ENCODE measurements around the gene ELFN2. TPM values are rescaled to one million over a fixed set of nuclear protein-coding genes. Genes with fewer than 3 reads are reported as not detected.

Gene ELFN2
- total and polyA plus RNA-seq, 2 donors (not counting 3 experiments of a cell fraction or from before 2014, with no cell fraction given): 0.41 to 1.3 TPM

- intact Hi-C loops (cut with micrococcal nuclease) (no loop called here), dilution Hi-C loops (cut with MboI; ENCODE audit: extremely low pct_ligation_motif_present, low sequenced_read_pairs) (no loop called here)
- H3K9ac ChIP-seq (replicated peaks; ENCODE audit: extremely low read depth, insufficient read depth, low read length): no peak overlapping the region
- no peak overlapping the region for H2AFZ ChIP-seq (ENCODE audit: low read depth, low read length)
- FAIRE-seq (no peak), DNase-seq (ENCODE audit: low read depth, low spot score) (no peak)
- H3K27ac ChIP-seq (ENCODE audit: insufficient read depth, low read depth, low read length): no peak overlapping the region
- peaks cover 8% of the 10 kb centered on the region for H3K4me1 ChIP-seq (ENCODE audit: control insufficient read depth, extremely low read depth, insufficient read depth, low read length)
- BruUV-seq (replicated peaks): no TSS peak
- no peaks in the 10 kb centered on the region for H3K9me3 ChIP-seq (replicated peaks; ENCODE audit: control insufficient read depth, insufficient read depth, low read length)
- CTCF ChIA-PET: no interaction called here
- peaks cover 0 to 14% of the 10 kb centered on the region in 2 experiments for H3K27me3 ChIP-seq (ENCODE audit: control insufficient read depth in 2 of 2, insufficient read depth in 2 of 2, low read length in 2 of 2)
- no peaks in the 10 kb centered on the region for H4K20me1 ChIP-seq (replicated peaks; ENCODE audit: control insufficient read depth, extremely low read depth, insufficient read depth, low read length)
- POLR2A ChIA-PET: no interaction called here
- no peaks in the 10 kb centered on the region for H3K9me1 ChIP-seq (replicated peaks; ENCODE audit: control insufficient read depth, extremely low read depth, insufficient read depth, low read length)
- H3K79me2 ChIP-seq (ENCODE audit: control insufficient read depth, insufficient read depth, low read length): no peaks in the 10 kb centered on the region
- peak overlapping the region in 2 of 3 experiments; percentile 3 to 11 for H3K4me3 ChIP-seq (replicated peaks in 1 of 3; ENCODE audit: insufficient read depth in 1 of 3, low read depth in 1 of 3, low read length in 3 of 3)
- H3K4me2 ChIP-seq (ENCODE audit: insufficient read depth, low read length): peak overlapping the region; percentile 23
- H3K36me3 ChIP-seq (ENCODE audit: control insufficient read depth in 2 of 2, extremely low read depth in 1 of 2, insufficient read depth in 2 of 2, low read length in 2 of 2): no peaks in the 10 kb centered on the region
- TF ChIP-seq CTCF (IDR thresholded peaks at IDR 0.05; ENCODE audit: extremely low read depth in 1 of 2, insufficient read depth in 1 of 2, low read depth in 1 of 2, low read length in 2 of 2): no peak
- no peak for TF ChIP-seq JUN (IDR thresholded peaks at IDR 0.05; ENCODE audit: borderline replicate concordance, insufficient read depth, insufficient read length, low read depth)
- TF ChIP-seq FOS (IDR thresholded peaks at IDR 0.05; ENCODE audit: borderline replicate concordance, insufficient read depth, low read length): no peak
- no peak for TF ChIP-seq GATA2 (IDR thresholded peaks at IDR 0.05; ENCODE audit: insufficient read depth, insufficient read length, low read depth, low read length)
- TF ChIP-seq MAX (IDR thresholded peaks at IDR 0.05; ENCODE audit: insufficient read depth, insufficient read length): no peak
- TF ChIP-seq MYC (IDR thresholded peaks at IDR 0.05; ENCODE audit: low read depth, low read length): no peak
- TF ChIP-seq EZH2 (IDR thresholded peaks at IDR 0.05; ENCODE audit: borderline replicate concordance, low read depth, low read length, severe bottlenecking): no peak
- no peak for TF ChIP-seq POLR2A (IDR thresholded peaks at IDR 0.05; ENCODE audit: low read depth, low read length)
- no peak for TF ChIP-seq POLR2AphosphoS5 (IDR thresholded peaks at IDR 0.05; ENCODE audit: insufficient read depth, low read depth, low read length)
These were observed 7.8 kb downstream of the ELFN2 start for GRCh38 chr22:37419370-37419968.

Data from endothelial cell of umbilical vein (primary cell).